Suppressor macrophage treated with lipopolysaccharide for 1 hour (primary cell): ENCODE results near the gene FMNL2.

Experiments
- DNase-seq, 3 donors: peaks; one replicate each; pipeline ENCODE4 v3.0.0-alpha.2; 2020 to 2022

Gene FMNL2

DNA sequence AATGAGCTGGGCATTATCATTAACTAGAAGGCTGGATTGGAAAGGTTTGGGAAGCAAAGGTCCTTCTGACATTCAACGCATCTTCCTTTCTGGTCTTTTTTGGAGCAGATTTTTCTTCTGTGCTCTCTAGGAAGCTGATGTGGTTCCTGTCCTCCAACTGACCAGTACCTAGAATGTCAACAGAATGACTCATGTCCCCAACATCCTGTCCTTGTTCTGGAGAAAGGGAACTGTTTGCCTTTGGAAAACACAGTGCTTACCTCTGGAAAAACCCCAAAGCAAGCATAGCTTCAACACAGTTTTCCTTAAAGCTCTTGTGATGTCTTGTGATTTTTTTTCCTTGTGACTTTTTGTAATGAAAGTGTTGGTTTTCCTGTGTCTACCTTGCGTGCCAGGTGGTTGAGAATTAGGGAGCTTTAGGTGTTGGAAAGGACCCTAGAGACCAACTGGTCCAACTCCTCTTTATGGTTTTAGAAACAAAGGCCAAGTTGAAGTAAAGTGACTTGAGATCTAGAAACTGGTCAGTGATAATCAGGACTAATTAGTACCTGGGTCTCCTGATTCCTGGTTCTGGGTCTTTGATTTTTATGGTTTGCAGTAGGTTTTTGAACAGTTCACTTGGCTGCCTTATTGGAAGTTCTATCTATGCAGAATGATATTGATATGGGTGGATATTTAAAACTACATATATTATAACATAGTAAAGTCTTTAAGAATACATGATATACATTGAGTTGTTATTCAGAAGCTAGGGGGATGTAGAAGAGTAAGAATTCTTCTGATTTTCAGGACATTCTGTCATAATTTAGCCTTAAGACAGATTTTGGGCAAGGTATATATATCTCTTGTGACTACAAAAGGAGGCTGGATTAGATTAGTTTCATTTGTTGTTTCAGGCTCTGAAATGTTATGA is 70.5 kb downstream of the FMNL2 start:
- DNase-seq = peak; percentile 73 to 91 (median 77)

DNA sequence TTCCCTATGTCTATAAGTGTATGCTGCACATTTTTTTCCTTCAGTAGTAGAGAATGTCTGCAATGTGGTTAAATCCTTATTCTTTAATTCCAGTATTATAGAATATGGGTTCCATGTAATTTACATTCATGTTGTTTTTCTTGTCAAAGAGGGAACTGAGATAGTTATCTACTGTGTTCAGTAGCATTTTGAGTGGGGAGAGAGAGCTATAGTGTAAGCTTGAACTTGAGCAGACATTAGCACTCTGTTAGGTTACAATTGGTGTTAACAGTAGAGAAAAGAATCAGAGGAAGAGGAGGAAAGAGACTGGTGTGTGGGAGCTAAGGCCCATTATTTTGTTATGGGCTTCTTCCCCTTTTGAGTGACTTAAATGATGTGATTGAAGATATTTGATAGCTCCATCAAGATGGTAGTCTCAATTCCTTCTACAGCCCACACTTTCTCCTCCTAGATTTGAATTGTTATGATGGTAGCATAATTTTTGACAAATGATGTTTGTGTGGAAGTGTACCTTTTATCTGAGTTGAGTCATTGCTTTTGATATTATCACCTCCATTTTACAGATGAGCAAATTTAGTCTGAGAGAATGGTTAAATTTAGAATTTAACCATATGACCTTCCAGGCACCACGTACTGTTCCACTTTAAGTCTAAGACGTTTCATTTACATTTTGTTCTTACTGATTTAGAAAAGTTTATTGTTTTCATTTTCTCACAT is 71.3 kb downstream of the FMNL2 start:
- DNase-seq = no peak

DNA sequence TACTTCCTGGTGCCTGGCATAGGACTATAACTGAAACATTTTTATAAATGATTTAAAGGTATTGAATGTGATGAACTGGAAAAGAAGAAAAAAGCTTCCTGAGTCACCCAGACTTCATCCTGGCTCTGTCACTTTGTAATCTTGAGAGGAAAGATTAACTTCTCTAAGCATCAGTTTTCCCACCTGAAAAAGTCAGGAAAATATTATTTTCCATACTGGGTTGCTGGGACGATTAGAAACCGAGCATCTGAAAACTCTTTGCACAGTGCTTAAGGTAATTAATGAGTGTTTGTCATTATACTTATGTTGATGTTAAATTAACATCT is 71.8 kb downstream of the FMNL2 start:
- no peak for DNase-seq

DNA sequence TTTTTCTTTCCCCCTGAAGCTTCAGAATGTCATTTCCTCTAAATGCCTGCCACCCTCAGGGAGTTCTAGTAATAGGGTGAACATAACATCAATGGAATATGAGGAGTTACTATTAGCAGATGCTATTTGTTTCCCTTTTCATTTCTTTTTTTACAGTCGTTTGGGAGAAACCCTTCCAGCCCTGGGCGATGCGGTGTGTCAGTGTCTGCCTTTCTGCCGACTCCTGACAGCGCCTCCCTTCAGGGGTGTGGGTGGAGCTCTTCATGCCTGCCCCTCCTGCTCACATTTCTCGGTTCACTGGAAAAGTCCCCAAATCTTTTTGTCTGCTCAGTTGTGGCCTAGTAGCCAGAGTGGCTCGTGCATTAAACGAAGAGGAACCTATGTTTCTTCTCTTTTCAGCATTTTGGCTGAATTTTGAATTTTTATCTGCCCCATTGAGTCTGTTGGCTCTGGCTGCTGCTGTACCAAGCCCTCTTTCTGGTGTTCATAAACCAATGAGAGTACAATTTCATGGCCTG is 72.3 kb downstream of the FMNL2 start:
- DNase-seq = peak; percentile 91 to 98 (median 94)

DNA sequence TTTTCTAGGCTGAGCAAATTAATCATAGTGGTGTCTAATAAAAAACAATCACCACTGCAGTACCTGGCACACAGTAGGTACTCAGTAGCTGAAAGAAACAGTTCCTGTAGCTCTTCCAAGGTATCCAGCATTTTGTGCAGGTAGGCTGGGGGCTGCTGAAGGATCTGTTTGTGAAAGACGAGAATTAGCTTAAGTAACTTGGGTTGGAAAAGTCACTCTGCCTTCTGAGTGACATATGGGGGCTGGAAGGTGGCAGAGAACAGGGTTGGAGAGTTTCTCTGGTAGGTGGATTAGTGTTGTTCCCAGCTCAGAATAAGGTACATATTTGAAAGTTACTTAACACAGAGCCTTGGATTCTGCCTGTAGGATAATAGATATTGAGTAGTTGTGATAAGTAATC is 72.8 kb downstream of the FMNL2 start:
- no peak for DNase-seq

DNA sequence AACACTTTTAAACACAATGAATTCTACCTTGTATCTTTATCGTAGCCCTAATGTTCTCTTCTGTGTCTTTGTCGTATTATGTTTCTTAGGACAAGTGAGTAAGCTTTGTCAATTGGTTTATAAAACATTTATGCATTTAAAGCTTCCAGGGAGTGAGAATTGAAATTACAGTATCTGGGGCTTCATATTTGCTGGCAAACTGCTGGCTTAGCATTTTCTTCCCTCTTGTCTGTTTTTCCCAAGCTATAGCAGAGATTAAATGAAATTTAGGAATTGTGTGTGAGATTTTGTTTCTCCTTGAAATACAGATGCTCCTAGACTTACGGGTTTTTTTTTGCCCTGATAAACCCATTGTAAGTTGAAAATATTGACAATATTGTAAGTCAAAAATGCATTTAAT is 73.3 kb downstream of the FMNL2 start:
- no peak for DNase-seq

DNA sequence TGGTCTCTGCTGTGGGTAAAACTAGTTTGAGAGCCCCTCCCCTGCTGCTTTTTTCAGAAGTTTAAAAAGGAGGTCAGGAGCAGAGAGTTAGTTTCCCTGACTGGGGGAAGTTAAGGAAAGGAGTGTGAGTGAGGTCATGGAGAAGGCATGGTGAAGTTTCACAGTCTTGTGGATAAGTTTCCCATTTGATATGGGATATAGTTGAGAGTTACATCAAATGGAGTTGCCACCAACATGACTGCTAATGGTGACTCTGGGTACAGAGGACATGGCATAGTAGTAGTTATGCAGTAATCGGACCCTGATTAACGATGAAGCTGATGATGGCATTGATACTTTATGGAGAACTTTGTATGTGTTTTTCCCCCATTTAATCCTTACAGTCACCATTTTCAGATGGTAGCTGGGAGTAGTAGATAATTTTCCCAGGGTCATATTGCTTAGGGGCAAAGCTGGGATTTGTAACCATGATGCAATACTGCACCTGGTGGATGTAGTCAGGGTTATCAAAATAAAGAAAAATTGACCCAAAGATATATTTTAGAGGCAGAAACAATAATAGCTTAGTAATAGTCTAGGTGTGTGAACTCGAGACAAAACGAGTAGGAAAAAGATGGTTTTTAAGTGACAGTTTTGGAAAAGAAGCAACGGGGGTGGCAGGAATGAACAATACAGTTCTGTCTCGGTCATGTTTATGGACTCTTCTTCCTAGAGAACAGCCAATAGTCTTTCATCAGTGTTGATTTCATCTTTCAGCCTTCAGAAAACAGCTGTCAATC is 74.6 kb downstream of the FMNL2 start:
- DNase-seq = peak; percentile 52 to 77 (median 52)

DNA sequence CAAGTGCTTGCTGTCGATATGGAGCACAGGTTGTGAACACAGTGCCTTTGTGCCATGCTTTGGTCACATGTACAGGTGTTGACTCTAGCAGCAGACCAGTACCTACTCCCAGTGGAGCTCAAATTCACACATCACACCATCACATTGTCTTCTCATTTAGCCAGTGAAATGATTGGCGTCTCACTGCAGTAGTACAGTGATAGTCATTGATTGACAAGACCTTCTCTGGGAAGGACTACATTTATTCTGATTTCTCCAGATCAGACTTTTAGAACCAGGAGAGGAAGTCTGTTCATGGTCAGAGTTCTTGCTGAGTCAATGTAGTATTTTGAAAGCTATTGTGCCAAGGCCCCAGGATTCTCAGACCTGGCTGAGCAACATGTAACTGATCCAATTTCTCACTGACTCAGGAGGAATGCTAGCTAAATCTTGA is 75.2 kb downstream of the FMNL2 start:
- peak; percentile 50 to 72 (median 62) for DNase-seq

DNA sequence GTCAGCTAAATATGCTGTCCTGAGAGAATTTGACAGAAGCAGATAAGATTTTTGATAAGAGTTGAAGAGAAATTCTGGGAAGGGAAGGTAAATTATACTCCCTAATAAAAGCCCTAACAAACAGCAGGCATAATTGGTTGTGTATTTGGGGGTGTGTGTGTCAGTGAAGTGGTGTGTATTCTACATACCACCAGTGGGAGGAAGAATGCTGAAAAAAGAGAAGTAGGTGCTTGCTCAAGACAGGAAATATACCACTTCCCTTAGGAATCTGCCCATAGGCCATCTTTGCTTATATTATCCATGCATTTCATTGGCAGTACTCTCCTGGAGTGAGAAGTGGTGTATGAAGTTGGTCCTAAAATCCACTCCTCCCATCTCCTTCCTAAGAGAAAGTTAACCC is 76.2 kb downstream of the FMNL2 start:
- peak; percentile 62 to 87 (median 70) for DNase-seq

DNA sequence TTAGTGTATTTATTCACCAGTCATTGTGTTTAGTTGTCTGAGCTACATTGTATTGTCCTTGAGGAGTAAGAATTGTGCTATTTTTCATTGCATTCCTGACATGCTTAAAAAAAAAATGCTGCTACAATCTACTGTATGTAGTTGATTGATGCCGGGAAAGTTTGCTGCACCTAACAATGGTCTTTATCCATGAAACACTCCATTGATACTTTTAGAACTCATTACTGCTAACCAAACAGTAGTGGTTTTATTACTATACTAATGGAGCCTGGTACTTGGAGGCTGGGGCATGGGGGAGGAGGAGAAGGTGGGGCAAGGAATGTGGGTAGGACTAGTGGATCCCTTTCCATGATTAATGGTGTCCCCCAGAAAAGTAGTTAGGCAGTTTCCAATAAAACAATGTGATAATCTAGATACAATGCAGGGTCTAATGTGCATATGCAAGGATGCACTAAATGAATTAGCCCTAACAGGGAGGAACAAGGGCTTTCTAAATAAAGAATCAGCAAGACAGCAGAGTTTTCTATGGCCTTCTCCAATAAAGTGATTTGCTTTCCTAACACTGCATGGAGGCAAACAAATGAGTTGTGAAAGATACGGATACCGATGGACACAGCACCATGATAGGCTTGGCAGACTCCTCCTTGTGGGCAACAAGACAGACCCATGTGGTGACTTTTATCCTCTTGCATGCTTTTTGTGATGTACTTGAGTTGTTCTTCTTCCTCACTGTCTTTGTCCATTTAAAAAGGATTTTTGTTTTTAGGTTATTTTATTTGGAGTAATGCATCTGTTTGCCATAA is 78.5 kb downstream of the FMNL2 start:
- no peak for DNase-seq

DNA sequence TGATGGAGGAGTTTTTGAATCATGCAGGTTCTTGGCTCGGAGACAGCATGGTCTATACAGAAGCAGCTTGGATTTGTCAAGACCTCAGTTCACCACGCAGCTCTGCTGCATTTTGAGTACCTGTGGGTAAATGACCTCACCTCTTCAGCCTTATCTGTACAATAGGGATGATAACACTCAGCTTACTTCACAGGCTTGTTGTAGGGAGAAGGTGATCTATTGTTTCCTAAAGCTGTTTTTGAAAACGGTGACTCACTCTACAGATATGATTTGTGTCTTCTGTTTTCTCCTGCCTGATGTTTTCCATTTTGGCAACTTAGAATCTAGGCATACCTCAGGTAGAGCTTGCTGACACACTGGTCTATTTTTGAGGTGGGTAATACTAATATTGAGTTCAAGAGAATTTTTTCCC is 80.3 kb downstream of the FMNL2 start:
- no peak for DNase-seq

DNA sequence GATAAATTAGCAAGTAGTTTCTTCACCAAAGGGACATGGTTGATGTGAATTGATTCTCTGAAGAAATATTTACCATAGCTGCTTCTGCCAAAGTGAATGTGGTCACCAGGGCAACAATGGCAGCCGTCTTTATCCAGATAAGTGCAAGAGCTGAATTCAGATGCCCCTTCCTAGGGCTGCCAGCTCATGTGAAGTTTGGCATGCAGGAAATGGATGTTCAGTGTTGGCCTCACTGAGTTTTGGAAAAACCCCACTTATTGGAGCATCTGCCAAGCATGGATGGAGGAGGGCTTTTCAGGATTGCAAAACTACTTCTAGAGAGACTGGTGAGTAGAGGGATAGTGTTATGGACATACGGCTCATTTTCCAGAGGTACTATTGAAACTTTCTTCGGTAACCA is 80.8 kb downstream of the FMNL2 start:
- peak; percentile 63 to 82 (median 63) for DNase-seq

DNA sequence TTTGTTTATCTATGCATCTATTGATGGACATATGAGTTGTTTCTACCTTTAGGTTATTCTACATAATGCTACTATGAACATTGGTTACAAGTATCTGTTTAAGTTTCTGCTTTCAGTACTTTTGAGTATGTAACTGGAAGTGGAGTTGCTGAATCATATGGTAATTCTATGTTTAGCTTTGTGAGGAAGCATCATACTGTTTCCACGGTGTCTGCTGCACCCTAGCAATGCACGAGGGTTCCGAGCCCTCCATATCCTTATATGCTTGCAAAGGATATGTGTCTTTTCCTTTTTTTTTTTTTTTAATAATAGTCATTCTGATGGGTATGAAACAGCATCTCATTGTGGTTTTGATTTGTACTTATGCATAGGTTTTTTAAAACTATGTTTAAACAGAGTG is 83.7 kb downstream of the FMNL2 start:
- peak; percentile 78 to 91 (median 83) for DNase-seq

DNA sequence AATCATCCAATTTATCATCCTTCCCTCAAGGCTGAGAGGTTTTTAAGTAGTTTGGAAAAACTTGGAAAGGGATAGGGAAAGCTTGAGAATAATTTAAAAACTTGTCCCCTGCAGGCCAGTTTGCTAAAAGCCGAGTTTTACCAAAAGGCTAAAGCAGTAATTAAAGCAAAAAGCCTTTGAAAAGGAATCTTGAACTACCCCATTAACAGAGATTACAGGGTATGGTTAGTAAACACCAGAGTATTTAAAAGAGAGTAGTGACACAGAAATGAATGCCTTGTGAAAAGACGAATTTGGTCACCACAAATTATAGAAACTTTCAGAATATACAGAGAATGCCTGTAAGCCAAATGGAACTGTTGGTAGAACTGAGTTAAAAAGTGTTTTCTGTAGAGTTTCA is 85.0 kb downstream of the FMNL2 start:
- DNase-seq = no peak

DNA sequence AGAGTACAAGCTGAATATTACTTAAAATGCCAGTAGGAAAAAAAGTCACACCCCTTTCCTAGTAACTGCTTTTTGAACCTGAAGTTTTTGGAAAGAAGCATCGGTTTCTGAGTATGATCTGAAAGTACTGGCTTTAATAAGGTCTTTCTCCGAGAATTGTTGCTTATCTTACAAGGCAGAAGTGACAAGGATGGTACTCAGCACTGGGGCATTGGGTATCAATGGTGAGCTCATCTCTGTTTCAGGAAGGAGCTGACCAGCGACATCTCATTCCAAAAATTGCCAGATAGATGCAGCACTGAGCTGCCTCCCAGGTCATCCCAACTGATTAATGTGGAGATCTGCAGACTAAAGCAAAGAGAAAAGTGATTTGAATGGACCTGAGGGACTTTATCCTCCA is 85.4 kb downstream of the FMNL2 start:
- DNase-seq = peak; percentile 46 to 60 (median 53)

DNA sequence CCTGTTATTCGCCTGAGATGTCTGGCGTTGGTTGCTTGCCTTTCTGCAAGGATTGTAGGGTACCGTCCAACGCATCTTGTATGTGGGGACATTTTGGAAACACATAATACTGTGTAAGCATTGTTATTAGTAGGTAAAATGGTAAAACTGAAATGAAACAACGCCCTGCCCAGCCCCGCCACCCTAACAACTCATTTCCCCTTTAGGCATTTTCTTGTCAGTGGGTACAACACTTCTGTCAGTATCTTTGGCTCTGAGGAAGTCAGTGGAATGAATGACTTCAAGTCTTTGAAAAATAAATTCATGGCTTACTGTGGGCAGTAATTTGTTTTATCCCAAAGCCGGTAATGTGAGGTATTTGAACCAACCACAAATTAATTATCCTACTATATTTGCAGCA is 86.0 kb downstream of the FMNL2 start:
- DNase-seq = peak; percentile 54 to 62 (median 54)

DNA sequence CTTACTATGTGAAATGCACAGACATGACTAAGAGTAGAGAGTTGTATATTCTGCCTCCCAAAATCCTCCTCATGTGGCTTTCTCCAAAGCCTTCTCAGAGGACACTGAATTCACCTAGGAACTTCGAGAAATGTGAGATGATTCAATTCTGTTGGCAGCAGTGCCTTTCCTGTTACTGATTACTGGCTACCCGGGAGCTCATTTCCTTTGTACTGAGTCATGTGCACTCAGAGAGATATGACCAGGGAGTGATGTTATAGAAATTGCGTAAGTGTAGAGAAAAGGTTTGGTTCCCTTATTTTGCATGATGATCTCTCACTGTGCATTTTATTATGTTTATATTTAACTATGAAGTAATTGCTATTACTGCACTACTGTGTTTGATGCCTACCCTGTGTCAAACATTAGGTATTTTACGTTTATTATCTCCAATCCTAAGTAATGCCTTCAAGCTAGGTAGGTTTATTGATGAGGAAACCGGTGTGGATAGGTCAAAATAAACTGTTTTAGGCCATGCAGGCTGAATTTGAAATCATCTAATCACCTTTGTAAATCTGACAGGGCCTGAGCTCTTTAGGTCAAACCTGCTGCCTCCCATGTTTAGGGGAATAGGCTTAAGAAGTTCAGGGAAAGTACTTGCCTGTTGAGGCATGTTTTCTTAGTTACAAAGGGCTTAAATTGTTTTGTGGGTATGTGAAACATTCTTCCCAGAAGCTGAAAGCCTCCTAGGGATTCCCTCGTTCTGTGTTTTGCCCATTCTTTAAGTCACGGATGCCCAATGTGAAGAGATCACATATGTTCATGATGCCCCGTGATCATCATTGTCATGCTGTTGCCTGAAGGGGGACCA is 86.8 kb downstream of the FMNL2 start:
- DNase-seq = peak; percentile 89 to 99 (median 97)

DNA sequence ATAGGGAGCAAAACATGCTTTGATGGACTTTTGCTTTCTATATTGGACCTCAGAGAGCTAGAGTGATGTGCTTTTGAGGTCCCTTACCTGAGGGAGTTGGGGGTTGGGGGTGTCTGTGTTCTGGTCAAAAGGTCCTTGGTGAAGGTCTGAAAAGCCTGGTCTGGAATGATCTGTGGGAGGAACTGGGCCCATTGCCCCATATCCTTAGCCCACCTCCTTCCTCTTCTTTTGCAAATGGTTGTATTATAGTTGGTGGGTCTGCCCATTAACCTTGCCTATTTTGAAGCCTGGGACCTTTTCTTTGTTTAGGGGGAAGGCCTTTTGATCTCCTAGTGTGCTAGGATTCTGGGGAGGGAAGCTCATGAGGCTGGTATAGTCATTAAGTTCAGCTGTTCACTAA is 88.7 kb downstream of the FMNL2 start:
- no peak for DNase-seq

DNA sequence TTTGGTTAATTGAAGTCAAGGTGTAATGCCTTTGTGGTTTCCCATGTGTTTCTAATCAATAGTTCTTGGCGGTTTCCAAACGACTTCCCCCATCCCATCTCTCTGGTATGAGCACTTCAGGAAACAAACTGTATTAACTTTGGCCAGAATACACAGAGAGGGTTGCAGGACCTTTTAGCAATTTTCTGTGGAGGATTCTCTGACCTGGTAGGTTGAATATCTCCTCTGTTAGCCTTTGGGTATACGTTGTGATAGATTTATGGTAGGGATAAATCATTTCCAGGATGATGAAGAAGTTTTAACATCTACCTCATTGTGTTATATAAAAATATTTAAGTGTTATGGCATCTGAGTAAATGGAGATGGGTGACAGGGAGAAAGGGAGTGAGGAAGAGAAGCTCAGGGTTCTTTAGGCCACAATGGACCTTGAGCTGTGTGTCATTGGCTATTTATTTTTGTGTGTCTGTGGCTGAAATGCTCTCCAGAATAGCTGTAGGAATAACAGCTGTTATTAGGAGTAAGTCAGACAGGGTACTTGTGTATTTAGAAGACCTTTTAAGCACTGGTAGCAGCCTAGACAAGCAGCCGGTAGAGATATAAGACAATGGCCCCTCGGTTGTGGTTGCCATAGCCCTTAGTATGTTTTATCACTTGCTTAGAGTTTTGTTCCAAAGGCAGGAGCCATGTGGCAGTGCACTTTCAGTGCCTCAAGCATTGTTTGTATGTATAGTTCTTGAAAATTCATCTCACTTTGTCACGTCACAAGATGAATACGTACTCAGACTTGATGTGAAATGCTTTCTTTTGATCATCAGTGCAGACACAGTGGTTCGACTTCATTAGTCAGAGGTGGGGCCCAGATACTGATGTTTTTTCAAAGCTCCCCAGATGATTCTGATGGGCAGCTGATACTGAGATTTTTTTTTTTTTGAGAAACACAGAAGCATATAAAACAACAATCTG is 91.1 kb downstream of the FMNL2 start:
- DNase-seq = peak in 1 of 3 donors; percentile 39

DNA sequence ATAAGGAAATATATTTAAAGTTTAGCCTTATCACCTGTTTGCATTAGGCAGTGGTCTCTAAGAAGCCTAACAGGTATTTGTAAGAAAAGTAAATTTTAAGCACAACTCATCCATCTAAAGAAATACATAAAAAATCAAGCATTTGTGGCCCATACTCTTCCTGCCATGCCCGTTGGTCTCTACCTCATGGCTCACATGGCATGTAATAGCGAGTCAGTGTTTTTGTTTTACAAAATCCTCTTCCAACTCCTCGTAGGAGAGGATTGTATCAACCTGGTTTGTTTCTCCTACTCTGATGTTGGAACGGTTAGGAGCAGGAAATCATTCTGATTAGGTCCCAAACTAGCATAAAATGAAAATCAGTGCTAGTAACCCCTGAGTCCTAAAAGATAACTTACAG is 91.8 kb downstream of the FMNL2 start:
- DNase-seq = peak in 1 of 3 donors; percentile 51
